Activated CD8-positive, alpha-beta memory T cell treated with anti-CD3 and anti-CD28 coated beads, Interleukin-2, amount 50 U/mL, for 24 hours (primary cell): ENCODE data around the gene RNF141.

Experiments
- DNase-seq: peaks from one replicate; pipeline ENCODE4 v3.0.0-alpha.2; 2020; ENCODE audit errors: extremely low read depth

The RNF141 gene

DNA sequence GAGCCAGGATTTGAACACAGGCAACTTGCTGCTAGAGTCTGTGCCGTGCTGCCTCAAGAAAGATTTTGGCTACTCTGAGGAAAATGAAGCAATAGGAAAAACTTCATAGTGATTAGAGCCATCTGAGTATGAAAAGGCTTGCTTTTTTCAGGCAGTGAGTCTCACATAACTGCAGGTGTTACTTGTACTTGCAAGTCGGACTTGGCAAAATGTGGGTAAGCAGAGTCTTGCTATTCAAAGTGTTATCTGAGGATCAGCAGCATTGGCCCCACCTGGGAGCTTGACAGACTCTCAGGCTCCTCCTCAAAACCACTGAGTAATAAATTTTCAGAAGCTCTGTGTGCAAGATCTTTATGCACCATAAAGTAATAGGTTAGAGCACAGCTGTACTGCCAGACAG is 18.1 kb downstream of the RNF141 start:
- no peak for DNase-seq

DNA sequence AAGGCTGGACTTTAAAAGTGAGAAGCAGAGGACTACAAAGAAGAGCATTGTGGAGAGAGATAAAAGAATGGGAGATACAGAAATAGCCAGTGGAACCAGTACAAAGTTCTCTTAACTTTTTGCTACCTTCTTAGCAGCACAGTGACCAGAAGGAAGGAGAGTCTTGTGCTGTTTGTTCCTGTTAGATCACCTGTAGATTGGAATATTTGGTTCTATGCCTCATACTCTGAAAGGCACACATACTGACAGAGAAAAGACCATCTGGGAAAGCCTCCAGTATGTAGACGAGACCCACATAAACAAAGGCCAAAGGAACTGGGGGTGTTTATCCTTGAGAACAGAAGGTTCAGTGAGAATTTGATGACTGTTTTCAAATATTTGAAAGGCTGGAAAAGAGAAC is 18.7 kb downstream of the RNF141 start:
- DNase-seq, result no peak

DNA sequence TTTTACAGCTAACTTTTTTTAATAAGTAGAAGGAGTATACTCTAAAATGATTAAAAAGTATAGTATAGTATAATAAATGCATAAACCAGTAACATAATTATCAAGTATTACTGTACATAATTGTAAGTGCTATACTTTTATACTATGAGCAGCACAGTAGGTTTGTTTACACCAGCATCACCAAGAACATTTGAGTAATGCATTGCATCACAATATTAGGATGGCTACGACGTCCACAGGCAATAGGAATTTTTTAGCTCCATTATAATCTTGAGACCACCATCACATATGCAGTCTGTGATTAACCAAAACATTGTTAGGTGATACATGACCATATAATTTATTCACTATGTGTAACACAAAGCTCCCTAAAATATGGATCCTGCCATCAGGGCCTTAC is 20.4 kb downstream of the RNF141 start:
- DNase-seq, result no peak

DNA sequence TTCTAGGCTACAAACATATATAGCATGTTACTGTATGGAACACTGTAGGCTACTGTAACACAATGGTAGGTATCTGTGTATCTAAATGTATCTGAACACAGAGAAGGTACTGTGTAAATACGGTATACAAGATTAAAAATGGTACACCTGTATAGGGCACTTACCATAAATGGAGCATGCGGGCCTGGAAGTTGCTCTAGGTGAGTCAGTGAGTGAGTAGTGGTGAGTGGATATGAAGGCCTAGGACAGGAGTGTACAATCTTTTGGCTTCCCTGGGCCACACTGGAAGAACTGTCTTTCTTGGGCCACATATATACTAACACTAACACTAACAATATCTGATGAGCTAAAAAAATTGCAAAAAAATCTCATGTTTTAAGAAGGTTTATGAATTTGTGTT is 21.4 kb downstream of the RNF141 start:
- DNase-seq, result no peak

DNA sequence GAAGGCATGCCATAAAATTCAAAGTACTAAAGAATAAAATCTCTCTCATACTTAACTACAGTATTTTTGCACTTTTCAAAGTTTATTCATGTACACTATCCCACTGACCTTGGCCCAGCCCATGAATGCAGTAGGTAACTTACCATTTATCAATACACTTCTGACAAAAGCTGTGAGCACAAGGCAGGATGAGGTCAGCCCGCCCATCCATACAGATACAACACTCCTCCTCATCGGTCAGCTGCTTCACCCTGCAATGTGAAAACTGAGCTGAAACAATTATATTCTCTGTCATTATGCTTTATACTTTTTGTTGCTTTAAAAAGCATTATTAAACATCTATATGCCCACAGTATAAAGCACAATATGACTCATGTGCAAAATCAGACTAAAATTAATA is 22.1 kb downstream of the RNF141 start:
- no peak for DNase-seq

DNA sequence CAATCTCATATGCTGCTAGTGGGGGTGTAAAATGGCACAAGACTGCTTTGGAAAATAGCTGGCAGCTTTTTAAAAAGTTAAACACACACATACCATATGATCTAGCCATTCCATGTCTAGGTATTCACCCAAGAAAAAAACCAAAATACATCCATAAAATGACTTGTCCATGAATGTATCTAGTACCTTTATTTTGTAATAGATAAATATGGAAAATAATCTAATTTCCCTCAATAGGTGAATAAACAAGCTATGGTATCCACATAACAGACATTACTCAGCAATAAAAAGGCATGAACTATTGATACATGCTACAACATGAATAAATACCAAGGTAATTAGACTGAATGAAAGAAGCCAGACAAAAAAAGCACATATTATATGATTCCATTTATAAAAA is 22.9 kb downstream of the RNF141 start:
- DNase-seq, result no peak

DNA sequence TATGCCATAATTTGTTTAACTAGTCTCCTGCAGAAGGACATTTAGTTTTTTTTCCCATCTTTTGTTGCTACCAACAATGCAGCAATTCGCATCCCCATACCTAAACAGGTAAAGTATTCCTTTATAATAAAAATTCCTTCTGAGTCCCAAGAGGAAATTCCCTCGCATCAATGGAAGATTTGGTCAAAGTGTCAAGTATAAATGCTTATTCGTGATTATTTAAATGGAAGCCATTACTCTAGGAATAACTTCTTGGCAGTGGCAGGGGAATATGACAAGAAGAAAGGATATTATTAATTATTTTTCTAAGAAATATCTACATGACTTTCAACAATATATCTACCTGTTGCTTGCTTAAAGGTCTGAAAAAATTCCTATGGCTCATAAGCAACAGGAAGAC is 25.6 kb downstream of the RNF141 start:
- no peak for DNase-seq

DNA sequence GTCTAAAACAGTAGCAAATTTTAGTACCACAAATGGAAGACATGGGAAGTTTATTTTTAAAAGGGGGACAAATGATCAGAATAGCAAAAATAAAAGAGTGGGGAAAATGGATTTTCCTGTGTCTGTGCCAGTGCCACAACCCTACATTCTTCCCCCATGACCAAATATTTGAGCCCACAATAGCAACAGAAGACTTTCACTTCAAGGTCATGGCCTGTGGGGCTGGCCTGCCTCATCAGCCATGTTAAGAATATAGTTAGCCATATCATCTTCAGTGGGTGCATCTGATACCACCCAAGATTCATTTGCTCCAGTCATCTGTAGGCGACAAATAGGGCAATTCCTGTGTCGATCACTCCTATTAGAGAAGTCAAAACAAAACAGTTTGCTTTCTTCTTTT is 26.3 kb downstream of the RNF141 start:
- no peak for DNase-seq

DNA sequence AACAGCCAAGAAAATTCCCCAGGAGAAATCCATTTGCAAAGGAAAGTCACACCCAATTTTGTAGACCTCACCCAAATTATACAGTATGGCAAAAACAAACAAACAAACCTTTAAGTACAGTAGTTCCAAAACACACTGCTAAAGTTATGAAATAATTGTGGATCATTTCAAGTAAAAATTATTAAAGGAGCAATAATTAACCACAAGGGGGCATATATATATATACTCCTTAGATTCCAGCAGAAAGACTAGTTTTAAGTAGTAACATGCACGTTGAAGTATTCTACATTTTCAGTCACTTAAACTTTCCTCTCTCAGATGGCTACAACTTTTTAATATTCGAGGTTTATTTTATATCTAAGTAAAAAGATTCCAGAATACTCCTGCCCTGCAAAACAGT is 26.8 kb downstream of the RNF141 start:
- no peak for DNase-seq

DNA sequence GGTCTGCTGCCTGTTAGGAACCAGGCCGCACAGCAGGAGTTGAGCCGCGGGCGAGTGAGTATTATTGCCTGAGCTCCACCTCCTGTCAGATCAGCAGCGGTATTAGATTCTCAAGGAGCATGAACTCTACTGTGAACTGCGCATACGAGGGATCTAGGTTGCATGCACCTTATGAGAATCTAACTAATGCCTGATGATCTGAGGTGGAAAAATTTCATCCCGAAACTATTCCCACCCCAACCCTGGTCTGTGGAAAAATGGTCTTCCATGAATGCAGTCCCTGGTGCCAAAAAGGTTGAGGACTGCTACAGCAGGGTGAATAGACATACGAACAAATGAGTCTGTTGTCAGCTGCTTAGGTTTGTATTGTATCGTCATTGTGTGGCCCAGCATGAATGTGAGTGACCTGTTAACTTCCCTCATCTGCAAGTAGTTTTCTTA is 29.8 kb downstream of the RNF141 start:
- DNase-seq, result no peak

DNA sequence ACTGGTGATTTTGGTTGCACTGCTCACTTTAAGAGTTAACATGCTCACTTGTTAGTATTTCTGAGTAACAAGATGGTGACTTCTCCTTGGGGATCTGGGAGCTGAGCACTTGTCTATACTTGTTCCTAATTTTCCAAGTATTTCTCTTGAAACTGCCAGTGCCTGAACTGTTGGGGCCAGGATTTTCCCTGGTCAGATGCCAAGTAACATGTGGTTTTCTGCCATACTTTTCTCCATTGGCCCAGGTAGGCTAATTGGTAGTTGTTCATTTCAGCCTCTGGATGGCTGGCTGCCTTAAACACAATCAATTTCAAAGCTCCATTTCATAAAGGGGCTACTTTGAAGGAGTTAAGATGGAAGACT is 35.0 kb downstream of the RNF141 start:
- DNase-seq, result no peak

DNA sequence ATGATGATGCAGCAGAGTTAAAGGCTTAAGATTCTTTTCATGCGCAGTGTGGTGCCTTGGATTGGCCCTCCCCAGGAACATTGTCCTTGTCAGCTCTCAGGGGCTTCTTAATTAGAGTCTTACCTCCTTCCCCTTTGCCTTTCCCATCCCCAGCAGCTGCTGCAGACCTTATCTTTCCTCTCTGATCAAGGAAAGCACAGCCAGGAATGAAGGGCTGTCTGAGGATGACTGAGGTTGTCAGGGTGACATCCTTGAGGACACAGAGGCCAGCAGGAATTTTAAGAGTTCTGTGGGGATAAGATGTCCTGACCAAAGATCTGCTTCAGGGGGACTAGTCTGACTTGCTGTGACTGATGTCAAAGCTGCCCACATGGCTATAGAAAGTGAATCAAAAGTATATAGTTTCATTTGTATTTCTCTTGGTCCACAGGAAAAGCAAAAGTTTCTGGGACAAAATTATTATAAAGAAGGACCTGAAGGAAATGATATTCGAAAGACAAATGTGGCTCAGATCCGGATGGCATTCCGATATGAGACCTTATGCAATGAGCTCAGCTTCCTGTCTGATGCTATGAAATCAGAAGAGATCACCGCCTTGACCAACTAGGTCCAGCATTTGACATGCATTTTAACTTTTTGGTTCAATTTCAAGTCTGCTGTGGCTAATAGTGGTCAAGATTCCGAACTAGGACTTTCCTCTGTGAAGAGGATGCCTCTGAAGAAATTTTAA is 35.5 kb downstream of the RNF141 start:
- no peak for DNase-seq

DNA sequence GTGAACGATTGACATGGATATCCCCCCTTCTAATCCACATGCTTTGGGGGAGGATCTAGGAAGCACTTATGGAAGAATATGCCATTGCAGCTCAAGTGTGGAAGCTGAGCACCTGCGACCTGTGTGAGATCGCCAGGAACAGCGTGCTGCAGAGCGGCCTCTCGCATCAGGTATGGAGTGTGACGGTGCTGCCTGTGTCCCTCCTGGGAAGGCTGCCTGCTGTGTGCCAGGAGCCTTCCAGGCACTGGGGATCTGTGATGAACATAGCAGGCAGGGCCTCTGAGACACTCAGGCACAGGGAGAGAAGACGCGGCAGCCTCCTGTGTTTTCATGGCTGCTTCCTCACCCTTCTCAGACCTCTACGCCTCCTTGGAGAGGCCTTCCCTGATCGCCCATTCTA is 36.5 kb downstream of the RNF141 start:
- no peak for DNase-seq

DNA sequence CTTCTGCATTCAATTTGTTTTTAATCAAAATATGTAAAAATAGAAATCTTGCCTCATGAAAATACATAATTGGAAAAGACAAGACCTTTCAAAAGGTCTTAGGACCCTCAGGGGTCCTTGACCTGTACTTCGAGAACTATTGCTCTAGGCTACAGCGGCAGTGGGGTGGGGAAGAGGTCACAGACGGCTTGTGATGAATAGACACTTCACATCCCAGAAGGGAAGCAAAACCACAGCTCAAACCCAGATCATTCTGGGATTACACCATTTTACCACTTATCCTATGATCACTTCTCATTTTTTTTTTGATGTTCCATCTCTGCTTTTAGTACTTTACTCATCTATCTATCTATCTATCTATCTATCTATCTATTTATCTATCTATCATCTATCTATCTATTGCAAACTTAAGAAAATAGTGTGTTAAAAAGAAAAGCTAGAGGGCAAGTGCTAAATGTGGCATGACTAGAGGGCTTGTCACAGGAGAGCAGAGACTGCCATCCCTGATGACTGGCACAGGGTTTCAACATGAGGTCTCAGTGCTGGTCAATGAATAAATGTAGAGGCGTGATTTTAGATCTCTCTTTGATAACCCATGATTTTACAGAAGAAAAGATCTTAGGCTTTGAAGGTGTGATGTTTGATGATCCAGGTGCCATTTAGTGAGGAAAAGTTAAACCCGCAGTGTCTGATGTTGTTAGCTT is 37.1 kb downstream of the RNF141 start:
- no peak for DNase-seq

DNA sequence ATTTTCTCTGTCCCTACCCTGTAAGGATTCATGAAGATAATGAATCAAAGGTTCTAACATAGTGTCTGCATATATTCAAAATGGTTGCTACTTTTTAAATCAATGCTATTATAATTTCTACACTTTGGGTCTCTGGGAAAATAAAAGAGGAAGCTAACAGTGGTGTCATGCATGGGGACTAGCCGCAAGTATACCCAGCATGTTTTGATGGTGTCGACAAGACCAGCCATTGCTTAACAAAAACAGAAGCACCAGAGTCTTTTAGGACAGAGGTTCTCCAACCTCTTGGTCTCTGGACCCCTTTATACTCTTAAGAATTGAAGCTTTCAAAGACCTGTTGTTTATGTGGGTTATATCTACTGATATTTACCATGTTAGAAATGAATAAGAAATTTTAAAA is 37.8 kb downstream of the RNF141 start:
- no peak for DNase-seq

DNA sequence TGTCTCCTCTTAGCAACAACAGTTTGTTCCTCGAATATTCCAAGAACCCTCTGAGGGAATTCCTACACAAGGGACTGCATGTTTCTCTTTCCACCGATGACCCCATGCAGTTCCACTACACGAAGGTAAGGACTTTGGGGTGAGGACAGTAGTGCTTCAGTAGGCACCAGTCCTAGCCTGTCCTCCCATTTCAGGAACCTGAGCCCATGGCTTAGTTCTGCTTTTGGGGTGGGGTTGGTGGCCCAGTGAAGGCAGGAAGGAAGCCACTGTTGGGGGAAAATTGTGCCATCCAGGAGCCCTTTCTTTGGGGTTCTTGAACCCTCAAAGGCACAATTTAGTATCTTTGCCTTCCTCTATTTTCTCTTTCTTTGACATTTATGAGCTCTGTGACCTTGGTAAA is 38.2 kb downstream of the RNF141 start:
- DNase-seq, result no peak

DNA sequence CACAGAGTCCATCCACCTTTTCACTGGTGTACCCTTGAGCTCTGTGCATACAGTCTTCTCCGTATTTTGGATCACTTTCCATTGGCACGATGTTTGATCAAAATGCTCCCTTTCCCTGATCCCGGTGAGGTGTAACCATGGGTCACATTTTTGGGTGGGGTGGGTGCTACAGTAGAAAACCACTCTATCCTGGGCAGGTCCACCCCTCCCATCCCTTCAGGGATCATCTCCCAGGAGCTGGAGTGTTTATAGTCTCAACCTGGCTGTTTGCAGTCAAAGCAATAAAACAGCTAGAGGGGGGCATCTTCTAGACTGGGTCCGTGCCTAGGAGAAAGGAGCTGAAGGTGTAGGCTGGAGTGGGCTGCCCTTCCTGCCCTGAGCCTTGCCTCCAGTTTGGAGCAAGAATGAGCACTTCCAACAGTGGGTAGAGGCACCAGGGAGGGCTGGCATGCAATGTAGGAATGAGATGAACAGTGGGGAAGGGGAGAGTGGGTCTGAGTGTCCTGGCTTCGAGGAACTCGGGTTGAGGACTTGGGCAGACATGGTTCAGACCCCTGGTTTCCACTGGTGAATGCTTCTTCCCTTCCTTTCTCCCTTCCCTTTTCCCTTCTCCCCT is 38.8 kb downstream of the RNF141 start:
- no peak for DNase-seq

DNA sequence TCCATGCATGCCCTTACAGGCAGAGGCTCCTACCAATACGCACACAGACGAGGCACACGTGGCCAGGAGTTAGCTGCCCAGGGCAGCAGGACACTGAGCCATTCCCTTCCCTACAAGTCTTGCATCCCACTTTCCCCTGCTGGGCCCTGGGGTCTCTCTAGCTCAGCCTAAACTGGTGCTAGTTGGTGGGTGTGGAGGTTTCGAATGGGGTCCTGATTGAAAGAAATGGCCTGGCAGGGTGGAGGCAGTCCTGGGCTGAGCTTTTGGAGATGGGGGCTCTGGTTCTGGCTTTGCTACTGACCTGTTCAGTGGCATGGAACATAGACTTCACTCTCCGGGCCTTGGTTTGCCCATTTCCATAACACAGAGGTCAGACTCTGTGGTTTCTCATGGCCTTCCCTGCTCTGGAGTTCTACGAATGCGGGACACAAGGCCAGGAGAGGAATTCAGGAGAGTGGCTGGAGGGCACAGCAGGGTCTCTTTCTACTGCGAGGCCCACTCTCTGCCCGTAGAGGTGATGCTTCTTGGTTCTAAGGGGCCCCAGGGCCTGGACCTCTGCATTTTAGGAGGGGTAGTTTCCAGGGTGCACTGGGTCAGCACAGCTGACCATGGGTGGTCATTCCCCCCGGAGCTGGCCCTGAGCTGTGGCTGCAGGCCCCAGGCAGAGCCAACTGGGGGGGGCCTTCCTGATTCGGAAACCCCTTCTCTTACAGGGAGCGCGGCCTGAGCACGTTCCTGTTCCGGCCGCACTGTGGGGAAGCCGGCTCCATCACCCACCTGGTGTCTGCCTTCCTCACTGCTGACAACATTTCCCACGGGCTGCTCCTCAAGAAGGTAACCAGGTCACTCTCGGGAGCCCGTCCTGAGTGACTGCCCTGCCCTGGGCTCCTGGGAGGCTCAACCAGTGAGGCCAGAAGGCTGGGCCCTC is 40.0 kb downstream of the RNF141 start:
- no peak for DNase-seq

DNA sequence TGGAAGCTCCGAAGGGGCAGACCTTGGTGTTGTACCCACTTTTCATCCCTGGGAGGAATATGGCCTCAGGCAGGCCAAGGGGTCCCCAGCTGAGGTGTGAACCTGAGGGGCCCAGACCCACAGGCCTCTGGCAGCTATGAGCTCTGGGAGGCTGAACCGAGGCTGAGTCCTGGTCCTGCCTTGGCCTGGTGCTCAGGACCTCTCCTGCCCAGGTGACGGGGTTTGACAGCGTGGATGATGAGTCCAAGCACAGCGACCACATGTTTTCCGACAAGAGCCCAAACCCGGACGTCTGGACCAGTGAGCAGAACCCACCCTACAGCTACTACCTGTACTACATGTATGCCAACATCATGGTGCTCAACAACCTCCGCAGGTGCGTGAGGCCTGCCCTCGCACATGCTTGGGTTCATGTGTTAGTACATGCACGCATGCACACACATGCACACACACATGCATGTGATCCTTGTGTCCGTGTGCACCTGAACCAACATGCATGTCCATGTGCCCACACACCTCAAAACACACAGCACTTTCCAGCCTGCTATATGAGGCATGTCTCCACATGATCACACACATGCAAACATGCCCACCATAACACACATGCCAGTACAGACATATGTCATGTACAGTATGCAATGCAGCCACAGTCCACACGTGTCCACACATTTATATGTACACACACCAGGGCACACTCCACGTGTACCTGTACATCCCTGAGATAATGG is 40.9 kb downstream of the RNF141 start:
- no peak for DNase-seq

DNA sequence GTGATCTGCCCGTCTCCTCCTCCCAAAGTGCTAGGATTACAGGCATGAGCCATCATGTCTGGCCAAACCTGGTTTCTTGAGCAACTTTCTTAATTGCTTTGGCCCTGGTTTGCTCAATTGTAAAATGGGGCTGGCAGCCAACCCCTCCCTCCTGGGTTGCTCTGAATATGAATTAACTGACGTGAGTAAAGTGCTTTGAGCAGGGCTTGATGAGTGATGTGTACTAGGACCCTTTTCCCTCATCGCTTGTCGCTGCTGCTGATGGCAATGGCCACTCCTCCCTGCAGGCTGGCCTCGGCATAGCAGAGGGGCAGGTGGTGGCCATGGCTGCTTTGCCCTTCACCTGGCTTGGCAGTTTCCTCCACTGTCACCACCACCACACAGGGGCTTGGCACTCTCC is 41.5 kb downstream of the RNF141 start:
- DNase-seq, result no peak

DNA sequence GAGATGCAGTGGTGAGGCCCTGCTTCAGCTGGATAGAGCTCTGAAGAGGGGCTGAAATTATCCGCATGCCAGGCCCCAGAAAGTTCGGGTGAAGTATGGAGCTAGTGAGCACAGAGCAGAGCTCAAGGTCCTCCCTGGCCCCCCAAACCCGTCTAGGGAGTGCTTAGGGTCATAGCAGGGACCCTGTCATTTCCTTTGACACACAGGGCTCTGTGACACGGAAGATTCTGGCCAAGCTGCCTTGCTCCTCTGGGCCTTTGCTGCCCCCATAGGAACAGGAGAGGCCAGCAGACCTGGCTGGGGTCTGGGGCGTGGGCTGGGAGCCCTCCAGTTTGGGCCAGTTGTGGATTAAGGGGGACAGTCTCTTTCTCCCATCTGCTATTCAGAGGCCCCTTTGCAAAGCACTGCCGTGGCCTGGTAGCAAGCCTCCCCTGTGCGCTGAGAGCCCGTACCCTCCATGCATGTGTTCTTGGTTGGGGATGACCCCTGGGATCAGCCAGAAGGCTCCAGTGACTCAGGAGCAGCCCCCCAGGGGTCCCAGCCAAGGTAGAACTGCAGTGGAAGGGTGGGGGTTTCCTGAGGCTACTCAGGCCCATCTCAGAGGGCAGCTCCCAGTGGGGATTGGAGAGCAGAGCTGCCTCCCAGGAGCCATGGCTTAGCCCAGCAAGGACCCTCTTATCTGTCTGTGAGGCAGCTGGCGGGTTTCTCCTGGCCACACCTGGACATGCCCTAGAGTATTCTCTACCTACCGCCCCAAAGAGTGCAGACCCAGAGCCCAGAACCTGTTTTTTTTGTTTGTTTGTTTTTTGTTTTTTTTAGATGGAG is 42.3 kb downstream of the RNF141 start:
- no peak for DNase-seq
